CD4-positive, alpha-beta T cell treated with Interleukin-6 for 4 hours (primary cell): ENCODE measurements around the gene AIFM3.
"Not testable (repeated sequence)": the region's sequence is repeated elsewhere in the genome, so short reads cannot be mapped to it uniquely, and the experiment has no call there.

Source experiments
- DNase-seq: peaks from one replicate; pipeline ENCODE4 v3.0.0-alpha.2; 2020; ENCODE audit warnings: mixed read lengths

The AIFM3 gene

GRCh38 chr22:20959578-20960461 is 7.2 kb upstream of the AIFM3 start:
- no peak for DNase-seq

- DNase-seq: no peak
These were observed 6.4 kb upstream of the AIFM3 start for GRCh38 chr22:20960609-20961008.

GRCh38 chr22:20962491-20962945 is 4.5 kb upstream of the AIFM3 start:
- DNase-seq: no peak

GRCh38 chr22:20963201-20964052 is 3.6 kb upstream of the AIFM3 start:
- DNase-seq: no peak

- no peak for DNase-seq
These were observed 2.8 kb upstream of the AIFM3 start for GRCh38 chr22:20964090-20964798.

GRCh38 chr22:20964799-20965103 is 2.3 kb upstream of the AIFM3 start:
- DNase-seq: no peak

GRCh38 chr22:20965104-20965887 is 1.8 kb upstream of the AIFM3 start:
- peak; percentile 44 for DNase-seq

GRCh38 chr22:20965888-20966855 is 883 bp upstream of the AIFM3 start:
- no peak for DNase-seq

- no peak for DNase-seq
These were observed 699 bp downstream of the AIFM3 start for GRCh38 chr22:20967697-20968211.

- no peak for DNase-seq
These were observed 1.4 kb downstream of the AIFM3 start for GRCh38 chr22:20968281-20968977.

GRCh38 chr22:20970939-20971657 is 4.0 kb downstream of the AIFM3 start:
- no peak for DNase-seq

- not testable (repeated sequence) for DNase-seq
These were observed 5.1 kb downstream of the AIFM3 start for GRCh38 chr22:20972014-20972694.

GRCh38 chr22:20972933-20973577 is 6.0 kb downstream of the AIFM3 start:
- no peak for DNase-seq

- no peak for DNase-seq
These were observed 6.7 kb downstream of the AIFM3 start for GRCh38 chr22:20973634-20974286.

- DNase-seq: no peak
These were observed 7.4 kb downstream of the AIFM3 start for GRCh38 chr22:20974336-20974955.

- DNase-seq: no peak
These were observed 8.7 kb downstream of the AIFM3 start for GRCh38 chr22:20975541-20976290.
